Stimulated activated CD4-positive, alpha-beta T cell treated with anti-CD3 and anti-CD28 coated beads, Interleukin-1b, Interleukin-23, amount 100 ng/mL, for 1 hour (primary cell): ENCODE results near the gene EMC9.

Experiments
- DNase-seq, 2 donors: peaks; one replicate each; pipeline ENCODE4 v3.0.0-alpha.2; 2020; ENCODE audit warnings: low read depth in 2 of 2

EMC9 gene

GRCh38 chr14:24141097-24141880 is at the start of gene EMC9:
EMC9 (minus strand) TSS chr14:24141591; CDS start chr14:24141304, 287 bp downstream.
- peak; percentile 97 to 99 for DNase-seq

- no peak for DNase-seq
Observed at GRCh38 chr14:24190416-24190815, 49.0 kb upstream of the EMC9 start.

- no peak for DNase-seq
Observed at GRCh38 chr14:24189460-24189859, 48.1 kb upstream of the EMC9 start.

- DNase-seq = no peak
Observed at GRCh38 chr14:24189059-24189375, 47.6 kb upstream of the EMC9 start.

- DNase-seq = peak; percentile 82 to 87
Observed at GRCh38 chr14:24188251-24189058, 47.1 kb upstream of the EMC9 start, which contains the start of gene IPO4. IPO4 (minus strand) TSS chr14:24188816; CDS start chr14:24188787, 29 bp downstream.

- no peak for DNase-seq
Observed at GRCh38 chr14:24187539-24187915, 46.1 kb upstream of the EMC9 start.

- no peak for DNase-seq
Observed at GRCh38 chr14:24186831-24187538, 45.6 kb upstream of the EMC9 start.

GRCh38 chr14:24185741-24186140 is 44.4 kb upstream of the EMC9 start:
- DNase-seq = no peak

GRCh38 chr14:24185026-24185425 is 43.6 kb upstream of the EMC9 start:
- DNase-seq = no peak

GRCh38 chr14:24184104-24184970 is 42.9 kb upstream of the EMC9 start:
- no peak for DNase-seq

- DNase-seq = no peak
Observed at GRCh38 chr14:24183014-24183481, 41.7 kb upstream of the EMC9 start.

- DNase-seq = no peak
Observed at GRCh38 chr14:24182110-24182882, 40.9 kb upstream of the EMC9 start.

GRCh38 chr14:24181371-24182077 is 40.1 kb upstream of the EMC9 start:
- DNase-seq = no peak

- no peak for DNase-seq
Observed at GRCh38 chr14:24179961-24180796, 38.8 kb upstream of the EMC9 start.

GRCh38 chr14:24179294-24179960 is 38.0 kb upstream of the EMC9 start:
- DNase-seq = no peak

GRCh38 chr14:24178399-24179178 is 37.2 kb upstream of the EMC9 start:
- DNase-seq = no peak

- no peak for DNase-seq
Observed at GRCh38 chr14:24177891-24178290, 36.5 kb upstream of the EMC9 start.
